PFSK-1 (cell line): Measurements from ENCODE around the gene KRT4.

ENCODE experiments used
- FOXP2 ChIP-seq: optimal IDR thresholded peaks from 2 replicates; pipeline ENCODE3; 2011; ENCODE audit warnings: borderline replicate concordance, control low read depth, inconsistent platforms; ENCODE audit not compliant: insufficient read depth; ENCODE audit errors: extremely low read length, extremely low read depth
- POLR2AphosphoS5 ChIP-seq: IDR thresholded peaks from 2 replicates; pipeline ENCODE4 v1.6.1; 2012; ENCODE audit warnings: low read depth, mild to moderate bottlenecking, control low read depth, low read length, moderate library complexity
- SIN3A ChIP-seq: IDR thresholded peaks from 2 replicates; pipeline ENCODE4 v1.6.1; 2012; ENCODE audit warnings: mild to moderate bottlenecking, low read length, moderate library complexity, borderline replicate concordance; ENCODE audit not compliant: insufficient read depth
- TAF1 ChIP-seq: IDR thresholded peaks from 2 replicates; pipeline ENCODE4 v1.6.1; 2012; ENCODE audit warnings: low read length, control low read depth, borderline replicate concordance; ENCODE audit not compliant: insufficient read depth
- TF ChIP-seq, protein P1 (sequence below), 2 experiments: IDR thresholded peaks; 2 replicates each; pipeline versions ENCODE4 v1.6.1 to v1.8.0; 2011 to 2012; ENCODE audit warnings: low read depth in 2 of 2, low read length in 2 of 2, control low read depth in 1 of 2, inconsistent platforms in 1 of 2, mild to moderate bottlenecking in 1 of 2, moderate library complexity in 1 of 2; ENCODE audit not compliant: insufficient read depth in 1 of 2

The KRT4 gene

GRCh38 chr12:52798003-52798670 is 15.8 kb downstream of the KRT4 start:
- no peak for TF ChIP-seq SIN3A
- TF ChIP-seq, protein P1, sequence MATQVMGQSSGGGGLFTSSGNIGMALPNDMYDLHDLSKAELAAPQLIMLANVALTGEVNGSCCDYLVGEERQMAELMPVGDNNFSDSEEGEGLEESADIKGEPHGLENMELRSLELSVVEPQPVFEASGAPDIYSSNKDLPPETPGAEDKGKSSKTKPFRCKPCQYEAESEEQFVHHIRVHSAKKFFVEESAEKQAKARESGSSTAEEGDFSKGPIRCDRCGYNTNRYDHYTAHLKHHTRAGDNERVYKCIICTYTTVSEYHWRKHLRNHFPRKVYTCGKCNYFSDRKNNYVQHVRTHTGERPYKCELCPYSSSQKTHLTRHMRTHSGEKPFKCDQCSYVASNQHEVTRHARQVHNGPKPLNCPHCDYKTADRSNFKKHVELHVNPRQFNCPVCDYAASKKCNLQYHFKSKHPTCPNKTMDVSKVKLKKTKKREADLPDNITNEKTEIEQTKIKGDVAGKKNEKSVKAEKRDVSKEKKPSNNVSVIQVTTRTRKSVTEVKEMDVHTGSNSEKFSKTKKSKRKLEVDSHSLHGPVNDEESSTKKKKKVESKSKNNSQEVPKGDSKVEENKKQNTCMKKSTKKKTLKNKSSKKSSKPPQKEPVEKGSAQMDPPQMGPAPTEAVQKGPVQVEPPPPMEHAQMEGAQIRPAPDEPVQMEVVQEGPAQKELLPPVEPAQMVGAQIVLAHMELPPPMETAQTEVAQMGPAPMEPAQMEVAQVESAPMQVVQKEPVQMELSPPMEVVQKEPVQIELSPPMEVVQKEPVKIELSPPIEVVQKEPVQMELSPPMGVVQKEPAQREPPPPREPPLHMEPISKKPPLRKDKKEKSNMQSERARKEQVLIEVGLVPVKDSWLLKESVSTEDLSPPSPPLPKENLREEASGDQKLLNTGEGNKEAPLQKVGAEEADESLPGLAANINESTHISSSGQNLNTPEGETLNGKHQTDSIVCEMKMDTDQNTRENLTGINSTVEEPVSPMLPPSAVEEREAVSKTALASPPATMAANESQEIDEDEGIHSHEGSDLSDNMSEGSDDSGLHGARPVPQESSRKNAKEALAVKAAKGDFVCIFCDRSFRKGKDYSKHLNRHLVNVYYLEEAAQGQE (IDR thresholded peaks at IDR 0.05; ENCODE audit: insufficient read depth in 1 of 2, low read depth in 2 of 2, low read length in 2 of 2), result no peak
- no peak for TF ChIP-seq FOXP2
- no peak for TF ChIP-seq TAF1
- no peak for TF ChIP-seq POLR2AphosphoS5

- no peak for TF ChIP-seq POLR2AphosphoS5
- TF ChIP-seq, protein P1 (IDR thresholded peaks at IDR 0.05; ENCODE audit: insufficient read depth in 1 of 2, low read depth in 2 of 2, low read length in 2 of 2), result no peak
- no peak for TF ChIP-seq FOXP2
- TF ChIP-seq SIN3A, result no peak
- TF ChIP-seq TAF1, result no peak
These were observed 16.4 kb downstream of the KRT4 start for GRCh38 chr12:52797529-52797894.

- TF ChIP-seq, protein P1 (IDR thresholded peaks at IDR 0.05; ENCODE audit: insufficient read depth in 1 of 2, low read depth in 2 of 2, low read length in 2 of 2), result no peak
- TF ChIP-seq SIN3A, result no peak
- no peak for TF ChIP-seq POLR2AphosphoS5
- no peak for TF ChIP-seq FOXP2
- TF ChIP-seq TAF1, result no peak
These were observed 16.9 kb downstream of the KRT4 start for GRCh38 chr12:52796839-52797528.

DNA sequence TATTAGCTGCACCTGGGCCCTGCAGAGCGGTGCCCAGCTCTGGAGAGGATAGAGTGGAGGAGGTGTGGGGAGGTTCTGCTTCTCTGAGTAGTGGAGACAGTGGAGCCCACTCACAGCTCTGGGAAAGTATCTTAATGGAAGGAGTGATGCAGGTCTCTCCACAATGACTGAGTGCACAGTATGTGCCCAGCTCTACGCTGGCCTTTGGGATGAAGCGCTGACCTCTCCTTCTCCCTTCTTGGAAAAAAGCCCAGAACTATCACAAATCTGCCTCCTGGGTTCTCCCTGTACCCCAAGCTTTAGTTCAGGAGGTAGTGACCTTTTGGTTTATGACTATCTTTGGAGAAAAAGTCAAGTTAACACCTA is 17.5 kb downstream of the KRT4 start:
- no peak for TF ChIP-seq TAF1
- TF ChIP-seq, protein P1 (IDR thresholded peaks at IDR 0.05; ENCODE audit: insufficient read depth in 1 of 2, low read depth in 2 of 2, low read length in 2 of 2), result no peak
